ENCODE data around the gene PPP3CA. TPM values are rescaled to one million over a fixed set of nuclear protein-coding genes. Genes with fewer than 3 reads are reported as not detected.
"Not testable (repeated sequence)": the region's sequence is repeated elsewhere in the genome, so short reads cannot be mapped to it uniquely, and the experiment has no call there.

PPP3CA gene
- total RNA-seq, 1 donor from 2014 or later = 64.5 TPM

GRCh38 chr4:101103381-101104142 is 243.8 kb downstream of the PPP3CA start:
- TF ChIP-seq, protein P1, sequence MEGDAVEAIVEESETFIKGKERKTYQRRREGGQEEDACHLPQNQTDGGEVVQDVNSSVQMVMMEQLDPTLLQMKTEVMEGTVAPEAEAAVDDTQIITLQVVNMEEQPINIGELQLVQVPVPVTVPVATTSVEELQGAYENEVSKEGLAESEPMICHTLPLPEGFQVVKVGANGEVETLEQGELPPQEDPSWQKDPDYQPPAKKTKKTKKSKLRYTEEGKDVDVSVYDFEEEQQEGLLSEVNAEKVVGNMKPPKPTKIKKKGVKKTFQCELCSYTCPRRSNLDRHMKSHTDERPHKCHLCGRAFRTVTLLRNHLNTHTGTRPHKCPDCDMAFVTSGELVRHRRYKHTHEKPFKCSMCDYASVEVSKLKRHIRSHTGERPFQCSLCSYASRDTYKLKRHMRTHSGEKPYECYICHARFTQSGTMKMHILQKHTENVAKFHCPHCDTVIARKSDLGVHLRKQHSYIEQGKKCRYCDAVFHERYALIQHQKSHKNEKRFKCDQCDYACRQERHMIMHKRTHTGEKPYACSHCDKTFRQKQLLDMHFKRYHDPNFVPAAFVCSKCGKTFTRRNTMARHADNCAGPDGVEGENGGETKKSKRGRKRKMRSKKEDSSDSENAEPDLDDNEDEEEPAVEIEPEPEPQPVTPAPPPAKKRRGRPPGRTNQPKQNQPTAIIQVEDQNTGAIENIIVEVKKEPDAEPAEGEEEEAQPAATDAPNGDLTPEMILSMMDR (IDR thresholded peaks at IDR 0.05) = no peak
- H3K9me3 ChIP-seq = no peaks in the 10 kb centered on the region
- H3K27me3 ChIP-seq = no peaks in the 10 kb centered on the region
- intact Hi-C loops (cut with DNase I) = no loop called here
- peaks cover 4 to 14% of the 10 kb centered on the region in 2 donors for H3K4me1 ChIP-seq
- no peak for DNase-seq (ENCODE audit: low spot score in 2 of 2)
- H3K4me3 ChIP-seq = no peak overlapping the region
- peak overlapping the region in 1 of 2 donors; percentile 26 for H3K27ac ChIP-seq
- no peaks in the 10 kb centered on the region for H3K36me3 ChIP-seq

GRCh38 chr4:101102114-101102742 is 245.1 kb downstream of the PPP3CA start:
- H3K27ac ChIP-seq = no peak overlapping the region
- intact Hi-C loops (cut with DNase I) = no loop called here
- H3K4me3 ChIP-seq = no peak overlapping the region
- peaks cover 4 to 14% of the 10 kb centered on the region in 2 donors for H3K4me1 ChIP-seq
- no peaks in the 10 kb centered on the region for H3K9me3 ChIP-seq
- H3K27me3 ChIP-seq = no peaks in the 10 kb centered on the region
- H3K36me3 ChIP-seq = no peaks in the 10 kb centered on the region
- TF ChIP-seq, protein P1 (IDR thresholded peaks at IDR 0.05) = no peak
- DNase-seq (ENCODE audit: low spot score in 2 of 2) = peak in 1 of 2 donors; percentile 65

DNA sequence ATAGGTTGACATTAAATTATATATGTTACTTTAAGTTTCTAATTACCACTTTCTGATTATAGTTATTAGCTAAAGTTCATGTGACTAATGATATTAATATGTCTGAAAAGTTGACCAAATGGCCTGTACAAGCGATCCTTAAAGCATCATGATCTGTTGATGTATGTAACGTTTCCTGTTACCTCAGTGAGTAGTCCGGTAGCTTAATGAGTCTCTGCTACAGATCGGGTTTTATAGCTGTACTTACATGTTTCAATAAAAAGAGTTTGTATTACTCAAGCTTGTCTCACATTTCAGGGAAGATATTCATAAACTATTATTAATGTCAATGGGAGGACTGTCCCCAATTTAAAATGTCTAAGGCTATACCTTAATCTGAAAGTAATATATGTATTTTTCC is 246.3 kb downstream of the PPP3CA start:
- no peaks in the 10 kb centered on the region for H3K9me3 ChIP-seq
- H3K27me3 ChIP-seq = no peaks in the 10 kb centered on the region
- TF ChIP-seq, protein P1 (IDR thresholded peaks at IDR 0.05) = no peak
- no peak overlapping the region for H3K4me3 ChIP-seq
- H3K27ac ChIP-seq = no peak overlapping the region
- no peak for DNase-seq (ENCODE audit: low spot score in 2 of 2)
- H3K4me1 ChIP-seq = peaks cover 4 to 14% of the 10 kb centered on the region in 2 donors
- intact Hi-C loops (cut with DNase I) = no loop called here
- no peaks in the 10 kb centered on the region for H3K36me3 ChIP-seq

DNA sequence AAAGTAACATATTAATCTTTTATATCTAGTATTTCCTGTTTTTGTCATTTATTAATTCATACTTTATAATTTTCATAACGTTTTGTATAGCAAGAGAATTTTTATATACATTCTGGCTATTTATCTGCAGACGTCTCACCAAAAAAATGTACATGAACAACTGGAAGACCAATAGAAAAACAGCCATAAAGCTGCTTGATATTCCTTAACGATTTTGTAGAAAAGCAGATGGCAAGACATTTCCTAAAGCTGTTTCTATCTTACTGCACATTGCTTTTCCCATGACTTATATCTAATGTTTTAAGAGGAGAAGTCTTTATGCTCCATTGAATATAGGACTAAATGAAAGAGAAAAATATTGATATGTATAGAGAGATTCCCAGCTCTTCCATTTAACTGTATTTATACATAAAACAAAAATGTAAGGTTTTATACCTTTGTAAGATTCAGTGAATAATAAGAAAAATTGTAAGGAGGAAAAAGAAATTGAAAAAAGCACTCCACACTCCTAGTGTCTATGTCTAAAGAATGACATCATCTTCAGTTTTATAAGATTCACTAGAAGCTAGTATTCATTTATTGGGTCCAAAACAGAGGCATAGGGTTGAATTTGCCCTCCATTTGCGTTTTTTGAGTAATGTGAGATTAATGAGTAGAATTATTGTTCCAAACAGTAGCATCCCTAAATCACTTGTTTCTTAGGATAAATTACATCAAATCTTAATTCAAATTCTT is 248.5 kb downstream of the PPP3CA start:
- H3K27ac ChIP-seq = no peak overlapping the region
- H3K4me1 ChIP-seq = peaks cover 4 to 11% of the 10 kb centered on the region in 2 donors
- TF ChIP-seq, protein P1 (IDR thresholded peaks at IDR 0.05) = no peak
- intact Hi-C loops (cut with DNase I) = no loop called here
- no peaks in the 10 kb centered on the region for H3K27me3 ChIP-seq
- H3K4me3 ChIP-seq = no peak overlapping the region
- H3K36me3 ChIP-seq = no peaks in the 10 kb centered on the region
- DNase-seq (ENCODE audit: low spot score in 2 of 2) = no peak
- H3K9me3 ChIP-seq = no peaks in the 10 kb centered on the region

- H3K27ac ChIP-seq; DNase-seq (ENCODE audit: low spot score in 2 of 2); H3K36me3 ChIP-seq; H3K4me1 ChIP-seq; intact Hi-C loops (cut with DNase I); H3K4me3 ChIP-seq; H3K9me3 ChIP-seq; H3K27me3 ChIP-seq: not testable (repeated sequence)
Measured at GRCh38 chr4:101092609-101093008, 254.7 kb downstream of the PPP3CA start.

DNA sequence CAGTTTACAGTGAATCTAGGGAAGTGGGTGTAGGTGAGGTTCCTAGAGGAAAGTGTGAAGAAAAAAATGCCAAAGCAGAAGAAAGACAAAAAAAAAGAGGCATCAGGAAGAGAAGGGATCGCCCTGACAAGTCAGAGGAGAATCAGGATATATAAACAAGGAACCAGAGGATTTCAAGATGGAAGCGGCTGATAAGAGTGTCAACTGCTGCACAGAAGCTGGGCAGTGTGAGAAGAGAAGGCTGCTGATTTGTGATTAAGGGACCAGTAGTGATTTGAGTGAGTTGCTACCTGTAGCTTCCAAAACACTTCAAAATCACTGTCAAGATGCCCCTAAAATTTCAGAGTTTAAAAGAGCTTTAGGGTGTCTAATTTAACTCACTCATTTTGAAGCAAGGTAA is 258.2 kb downstream of the PPP3CA start:
- TF ChIP-seq, protein P1 (IDR thresholded peaks at IDR 0.05) = no peak
- no peak for DNase-seq (ENCODE audit: low spot score in 2 of 2)

More for the DNA sequence above, 258.2 kb downstream of the PPP3CA start:
- Histone ChIP-seq H3K36me3 (peaks cover 3 to 10% of the 10 kb centered on the region in 2 donors), H3K4me1 (no peaks in the 10 kb centered on the region), H3K4me3 (no peak overlapping the region), H3K9me3 (no peaks in the 10 kb centered on the region), H3K27me3 (no peaks in the 10 kb centered on the region), H3K27ac (no peak overlapping the region)
- intact Hi-C loops (cut with DNase I) = no loop called here
